DOHH2 (cell line): ENCODE data around the gene FDXR.

ENCODE experiments used
- H3F3A ChIP-seq: fragments of 200-600 bp; sonication (generic), shearing (Covaris generic); 2 replicates; pipeline ENCODE4 v1.6.0; 2016; ENCODE audit warnings: antibody characterized with exemption, mild to moderate bottlenecking; ENCODE audit not compliant: control insufficient read depth, insufficient read depth
- H3K27ac ChIP-seq: fragments of 200-600 bp; sonication (generic); 2 replicates; pipeline ENCODE4 v1.5.1; 2014; ENCODE audit warnings: low read depth, mild to moderate bottlenecking, low read length, moderate library complexity
- H3K27me3 ChIP-seq: fragments of 200-600 bp; sonication (generic); 2 replicates; pipeline ENCODE4 v1.6.1; 2014; ENCODE audit warnings: mild to moderate bottlenecking, low read length, mixed read lengths; ENCODE audit not compliant: control insufficient read depth
- H3K36me3 ChIP-seq: fragments of 200-600 bp; sonication (generic); 2 replicates; pipeline ENCODE4 v1.6.1; 2014; ENCODE audit warnings: mild to moderate bottlenecking, low read length, moderate library complexity, mixed read lengths; ENCODE audit not compliant: control insufficient read depth
- H3K4me1 ChIP-seq: fragments of 200-600 bp; sonication (generic); 2 replicates; pipeline ENCODE4 v1.6.1; 2014; ENCODE audit warnings: mild to moderate bottlenecking, low read length, mixed read lengths; ENCODE audit not compliant: control insufficient read depth
- H3K4me2 ChIP-seq: fragments of 200-600 bp; sonication (generic); 2 replicates; pipeline ENCODE4 v1.6.0; 2014; ENCODE audit warnings: mild to moderate bottlenecking, low read length, moderate library complexity
- H3K4me3 ChIP-seq: fragments of 200-600 bp; sonication (generic); 2 replicates; pipeline ENCODE4 v1.5.1; 2014; ENCODE audit warnings: mild to moderate bottlenecking, low read length, mixed read lengths
- H3K79me2 ChIP-seq: fragments of 200-600 bp; sonication (generic); 2 replicates; pipeline ENCODE4 v1.6.1; 2014; ENCODE audit warnings: mild to moderate bottlenecking, low read length, mixed read lengths; ENCODE audit not compliant: control insufficient read depth
- H3K9me2 ChIP-seq: fragments of 200-600 bp; sonication (generic); replicated peaks from 2 replicates; pipeline ENCODE4 v1.6.1; 2014; ENCODE audit warnings: mild to moderate bottlenecking, low read length, mixed read lengths; ENCODE audit not compliant: control insufficient read depth
- H3K9me3 ChIP-seq: fragments of 200-600 bp; sonication (generic); 2 replicates; pipeline ENCODE4 v1.6.1; 2014; ENCODE audit warnings: antibody characterized with exemption, low read length, mixed read lengths; ENCODE audit not compliant: control insufficient read depth, insufficient read depth
- H4K20me1 ChIP-seq: fragments of 200-600 bp; sonication (generic); 2 replicates; pipeline ENCODE4 v1.6.0; 2014; ENCODE audit warnings: low read depth, mild to moderate bottlenecking, antibody characterized with exemption, low read length, moderate library complexity; ENCODE audit not compliant: control insufficient read depth, insufficient read depth
- CTCF ChIP-seq: fragments of 200-600 bp; sonication (generic); IDR thresholded peaks from one replicate; pipeline ENCODE4 v1.5.1; 2014; ENCODE audit warnings: antibody characterized with exemption, mild to moderate bottlenecking, low read depth, low read length; ENCODE audit not compliant: poor library complexity, severe bottlenecking
- EZH2phosphoT487 ChIP-seq: fragments of 200-600 bp; sonication (generic); IDR thresholded peaks from 2 replicates; pipeline ENCODE4 v1.6.1; 2017; ENCODE audit warnings: borderline replicate concordance, mild to moderate bottlenecking, antibody characterized with exemption, low read length, moderate library complexity, mixed read lengths

FDXR gene

GRCh38 chr17:74836191-74836590, 36.6 kb downstream of the FDXR start:
- no peaks in the 10 kb centered on the region for H3K27me3 ChIP-seq
- H3F3A ChIP-seq, result peaks cover 3% of the 10 kb centered on the region; the same call in 1 of the 2 replicates
- H3K36me3 ChIP-seq, result no peaks in the 10 kb centered on the region
- H3K27ac ChIP-seq, result no peak overlapping the region
- H3K4me2 ChIP-seq, result no peak overlapping the region
- TF ChIP-seq CTCF (no peak), EZH2phosphoT487 (no peak)
- H3K79me2 ChIP-seq, result no peaks in the 10 kb centered on the region
- H4K20me1 ChIP-seq, result no peaks in the 10 kb centered on the region
- no peaks in the 10 kb centered on the region for H3K9me2 ChIP-seq
- peaks cover 48% of the 10 kb centered on the region for H3K4me1 ChIP-seq
- no peak overlapping the region for H3K4me3 ChIP-seq
- no peaks in the 10 kb centered on the region for H3K9me3 ChIP-seq

- Histone ChIP-seq H3K27me3 (no peaks in the 10 kb centered on the region), H3K79me2 (no peaks in the 10 kb centered on the region), H4K20me1 (no peaks in the 10 kb centered on the region), H3K27ac (peak overlapping the region; percentile 26; the same call in 1 of the 2 replicates), H3K4me2 (peak overlapping the region; percentile 57), H3F3A (peaks cover 3% of the 10 kb centered on the region; the same call in 1 of the 2 replicates), H3K4me3 (peak overlapping the region; percentile 33), H3K9me3 (no peaks in the 10 kb centered on the region), H3K9me2 (no peaks in the 10 kb centered on the region), H3K4me1 (peaks cover 39% of the 10 kb centered on the region), H3K36me3 (no peaks in the 10 kb centered on the region)
- TF ChIP-seq CTCF, result no peak
- no peak for TF ChIP-seq EZH2phosphoT487
Measured at GRCh38 chr17:74833501-74834377, 39.1 kb downstream of the FDXR start.

- H3K4me2 ChIP-seq, result peak overlapping the region; percentile 39
- no peak for TF ChIP-seq EZH2phosphoT487
- TF ChIP-seq CTCF, result no peak
- no peaks in the 10 kb centered on the region for H3K79me2 ChIP-seq
- H3K4me1 ChIP-seq, result peaks cover 39% of the 10 kb centered on the region
- H3K27ac ChIP-seq, result peak overlapping the region; percentile 25
- no peaks in the 10 kb centered on the region for H4K20me1 ChIP-seq
- no peaks in the 10 kb centered on the region for H3K9me2 ChIP-seq
- peaks cover 3% of the 10 kb centered on the region; the same call in 1 of the 2 replicates for H3F3A ChIP-seq
- no peaks in the 10 kb centered on the region for H3K27me3 ChIP-seq
- H3K36me3 ChIP-seq, result no peaks in the 10 kb centered on the region
- peak overlapping the region; percentile 20; the same call in 1 of the 2 replicates for H3K4me3 ChIP-seq
- no peaks in the 10 kb centered on the region for H3K9me3 ChIP-seq
Measured at GRCh38 chr17:74832421-74832820, 40.4 kb downstream of the FDXR start.
